NCI-H2227 (cell line): ENCODE results near the gene LCNL1.

Experiments used
- DNase-seq: peaks from one replicate; lab custom pipeline; 2025; ENCODE audit not compliant: unreplicated experiment; lab: John Stamatoyannopoulos, UW

The LCNL1 gene

DNA sequence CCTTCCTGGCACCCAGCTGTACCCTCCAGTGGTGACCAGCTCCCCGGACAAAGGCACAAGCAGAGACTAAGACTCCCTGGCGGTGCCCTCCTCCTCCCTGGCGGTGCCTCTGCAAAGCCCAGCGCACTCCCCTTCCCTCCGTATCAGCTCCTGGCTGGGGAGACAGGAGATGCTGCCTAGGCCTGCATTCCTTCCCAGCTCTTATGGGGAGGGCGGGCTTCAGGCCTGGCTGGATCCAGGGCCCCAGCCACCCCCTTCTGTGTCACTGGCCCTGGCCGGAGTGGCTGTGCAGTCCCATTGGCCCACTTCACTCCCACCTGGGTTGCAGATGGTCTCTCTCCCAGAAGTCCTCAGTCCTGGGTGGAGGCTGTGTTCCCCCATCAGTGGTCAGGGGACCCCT is 24.3 kb upstream of the LCNL1 start:
- DNase-seq: no peak

DNA sequence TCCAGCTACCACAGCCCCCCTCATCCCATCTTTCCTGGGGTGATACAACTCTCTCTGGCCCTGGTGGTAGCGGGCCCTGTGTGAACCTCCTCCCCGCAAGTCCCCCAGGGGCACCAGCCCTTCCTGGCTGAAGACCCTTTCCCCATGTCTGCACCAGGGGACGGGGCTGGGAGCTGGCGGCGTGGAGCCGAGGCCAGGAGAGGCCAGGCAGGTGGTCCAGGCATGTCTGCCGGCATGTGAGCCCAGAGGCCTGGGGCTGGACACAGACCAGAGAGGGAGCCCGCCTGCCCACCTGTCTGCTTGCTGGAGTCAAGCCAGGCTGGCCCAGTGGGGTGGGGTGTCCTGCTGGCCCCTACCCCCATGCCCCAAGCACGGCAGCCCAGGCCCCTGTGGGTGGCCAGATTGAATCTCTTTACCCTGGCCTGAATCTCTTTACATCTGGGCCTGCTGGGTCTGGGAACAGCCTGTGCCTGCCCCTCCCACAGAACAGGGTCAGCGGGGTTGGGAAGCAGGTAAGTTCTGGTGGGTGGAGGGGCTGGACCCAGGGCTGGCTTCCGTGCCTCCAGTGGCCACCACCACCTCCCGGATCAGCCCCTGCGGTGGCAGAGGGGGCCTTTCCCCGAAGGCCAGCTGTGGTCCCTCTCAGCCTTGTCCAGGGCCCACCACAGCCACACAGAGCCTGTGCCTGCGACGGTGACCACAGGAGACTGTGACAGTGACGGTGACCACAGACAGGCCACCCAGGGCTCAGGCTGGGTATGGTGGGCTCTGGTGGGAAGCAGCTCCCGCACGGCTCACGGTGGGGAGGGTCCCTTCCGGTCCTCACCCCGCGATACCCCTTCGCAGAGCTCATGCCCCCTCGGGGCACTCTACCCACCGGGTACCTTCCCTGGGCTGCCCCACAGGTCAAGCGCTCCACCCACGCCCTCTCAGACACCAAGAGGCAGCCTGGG is 23.6 kb upstream of the LCNL1 start:
- DNase-seq: no peak

DNA sequence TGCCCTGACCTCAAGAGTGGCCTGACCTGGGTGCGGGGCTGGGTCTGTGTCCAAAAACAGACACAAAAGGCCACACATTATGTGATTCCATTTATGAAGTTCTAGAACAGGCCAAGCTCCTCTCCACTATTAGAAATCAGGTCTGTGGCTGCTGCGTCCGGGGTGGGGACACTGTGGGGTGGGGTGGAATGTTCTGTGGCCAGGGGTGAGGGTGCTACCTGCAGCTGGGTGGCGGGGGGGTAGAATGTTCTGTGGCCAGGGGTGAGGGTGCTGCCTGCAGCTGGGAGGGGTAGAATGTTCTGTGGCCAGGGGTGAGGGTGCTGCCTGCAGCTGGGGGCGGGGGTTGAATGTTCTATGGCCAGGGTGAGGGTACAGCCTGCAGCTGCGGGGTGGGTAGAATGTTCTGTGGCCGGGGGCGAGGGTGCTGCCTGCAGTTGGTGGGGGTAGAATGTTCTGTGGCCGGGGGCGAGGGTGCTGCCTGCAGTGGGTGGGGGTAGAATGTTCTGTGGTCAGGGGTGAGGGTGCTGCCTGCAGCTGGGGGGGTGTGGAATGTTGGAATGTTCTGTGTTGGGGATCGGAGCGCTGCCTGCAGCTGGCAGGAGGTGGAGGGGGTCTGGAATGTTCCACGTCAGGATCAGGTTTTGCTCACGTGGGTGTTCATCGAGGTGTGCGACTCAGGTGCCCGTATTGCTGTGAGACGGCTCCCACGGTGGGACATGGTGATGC is 22.4 kb upstream of the LCNL1 start:
- no peak for DNase-seq

DNA sequence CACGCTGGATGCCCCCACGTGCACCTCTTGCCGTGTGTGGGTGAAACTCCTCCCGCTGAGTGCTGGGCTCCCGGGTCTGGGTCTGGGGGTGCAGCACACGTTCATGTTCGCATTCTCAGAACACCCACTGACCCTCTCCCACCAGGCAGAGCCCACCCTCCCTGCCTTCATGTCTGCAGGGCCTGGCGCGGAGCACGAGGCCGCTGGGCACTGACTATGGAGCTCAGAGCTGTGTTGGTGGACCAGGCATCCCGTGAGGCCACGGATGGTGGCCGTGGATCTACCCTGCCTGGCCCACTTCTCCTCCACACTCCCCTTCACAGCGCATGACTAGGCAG is 21.9 kb upstream of the LCNL1 start:
- no peak for DNase-seq

DNA sequence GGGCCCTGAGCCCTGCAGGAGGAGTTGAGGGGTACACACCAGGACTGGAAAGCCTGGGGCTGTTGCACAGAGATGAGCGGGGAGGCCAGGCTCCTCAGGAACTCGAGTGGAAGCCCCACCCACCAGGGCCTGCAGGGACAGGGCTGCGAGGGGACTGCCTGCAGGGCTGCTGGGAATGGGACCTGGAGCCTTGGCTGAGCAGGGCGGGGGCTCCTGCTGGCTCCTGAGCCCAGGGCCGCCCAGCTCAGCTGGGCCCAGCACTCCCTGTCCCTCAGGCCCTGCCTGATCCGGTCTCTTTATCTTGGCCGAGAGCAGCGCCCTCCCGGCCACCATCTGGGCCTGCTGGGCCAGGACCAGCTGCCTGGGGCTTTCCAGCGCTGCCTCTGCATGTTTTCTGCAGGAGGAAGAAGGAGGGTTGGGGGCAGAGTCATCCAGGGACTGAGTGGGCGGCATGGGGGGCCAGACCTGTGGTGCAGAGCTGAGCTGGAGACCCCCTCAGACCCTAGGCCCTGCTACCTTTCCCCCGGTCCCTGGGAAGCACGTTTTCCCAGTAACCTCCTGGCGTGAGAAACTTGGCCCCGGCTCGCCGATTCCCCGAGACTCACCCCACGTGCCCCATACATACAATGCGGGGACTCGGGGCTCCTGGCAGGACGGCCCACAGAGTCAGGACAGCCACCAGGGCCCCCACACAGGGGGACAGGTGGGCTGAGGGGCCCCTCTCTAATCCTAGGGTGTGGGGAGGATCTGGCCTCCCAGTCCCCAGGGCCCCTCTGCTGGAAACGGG is 21.3 kb upstream of the LCNL1 start:
- no peak for DNase-seq

DNA sequence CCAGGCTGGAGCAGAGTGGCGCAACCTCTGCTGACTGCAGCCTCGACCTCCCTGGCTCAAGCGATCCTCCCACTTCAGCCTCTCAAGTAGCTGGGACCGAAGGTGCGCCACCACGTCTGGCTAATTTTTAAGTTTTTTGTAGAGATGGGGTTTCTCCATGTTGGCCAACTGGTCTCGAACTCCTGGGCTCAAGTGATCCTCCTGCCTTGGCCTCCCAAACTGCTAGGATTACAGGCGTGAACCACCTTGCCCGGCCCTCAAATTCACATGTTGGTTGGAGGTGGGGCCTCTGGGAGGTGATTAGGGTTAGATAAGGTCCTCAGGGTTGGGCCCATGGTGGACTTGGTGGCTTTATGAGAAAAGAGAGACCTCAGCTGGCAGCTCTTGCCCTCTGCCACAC is 20.6 kb upstream of the LCNL1 start:
- no peak for DNase-seq

DNA sequence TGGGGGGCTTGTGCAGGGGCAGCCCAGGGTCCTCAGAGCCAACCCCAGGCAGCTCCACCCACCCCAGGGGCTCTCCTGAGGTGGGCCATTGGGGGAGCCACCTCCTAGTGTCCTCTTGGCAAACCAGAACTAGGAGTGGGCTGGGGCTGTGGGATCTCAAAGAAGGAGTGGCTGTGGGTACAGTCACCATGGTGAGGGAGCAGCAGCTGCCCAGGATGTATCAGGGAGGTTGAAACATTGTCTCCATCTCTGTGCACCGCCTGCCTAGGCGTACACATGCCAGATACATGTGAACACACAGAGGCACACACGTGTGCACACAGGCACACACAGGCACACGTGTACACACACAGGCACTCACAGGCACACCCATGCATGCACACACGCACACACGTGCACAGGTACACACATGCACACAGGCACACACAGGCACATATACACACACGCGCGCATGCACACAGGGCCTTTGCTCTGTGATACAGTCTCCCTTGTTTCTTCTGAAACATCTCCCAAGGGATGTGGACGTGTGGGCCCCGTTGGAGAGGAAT is 20.0 kb upstream of the LCNL1 start:
- no peak for DNase-seq

DNA sequence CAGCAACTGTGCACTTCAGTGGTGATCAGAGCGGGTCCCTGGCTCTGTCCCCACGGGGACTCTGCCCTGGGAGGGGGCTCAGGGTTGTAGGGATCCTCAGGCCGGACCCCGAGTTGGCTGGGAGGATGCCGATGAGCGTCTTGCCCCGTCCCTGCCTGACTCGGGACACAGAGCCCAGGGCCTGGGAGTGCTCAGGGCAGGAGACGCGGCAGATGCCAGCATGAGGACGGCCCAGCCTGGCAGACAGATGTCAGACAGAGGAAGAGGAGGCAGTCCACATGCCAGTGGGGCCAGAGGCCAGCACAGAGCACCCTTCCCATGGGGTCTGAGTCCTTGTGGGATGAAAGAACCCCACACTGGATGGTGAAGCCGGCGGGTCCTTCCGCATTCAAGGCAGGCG is 19.5 kb upstream of the LCNL1 start:
- no peak for DNase-seq

DNA sequence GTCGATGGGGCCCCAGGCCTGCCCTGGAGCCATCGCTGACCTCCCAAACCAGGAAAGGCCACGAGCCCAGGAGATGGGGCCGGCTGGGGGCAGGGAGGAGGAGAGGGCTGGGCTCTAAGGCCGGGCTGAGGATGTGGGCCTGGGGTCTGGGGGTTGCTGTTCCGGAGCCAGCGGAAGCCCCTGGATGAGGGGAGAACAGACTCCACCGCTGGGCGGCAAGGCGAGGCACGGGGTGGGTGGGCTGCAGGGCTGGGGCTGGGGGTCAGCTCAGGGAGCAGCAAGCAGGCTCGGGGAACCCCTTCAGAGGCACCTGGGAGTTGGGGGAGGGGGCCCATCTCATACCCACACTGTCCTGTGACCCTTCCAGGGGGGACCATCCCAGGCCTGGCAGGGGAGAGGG is 19.0 kb upstream of the LCNL1 start:
- DNase-seq: no peak

DNA sequence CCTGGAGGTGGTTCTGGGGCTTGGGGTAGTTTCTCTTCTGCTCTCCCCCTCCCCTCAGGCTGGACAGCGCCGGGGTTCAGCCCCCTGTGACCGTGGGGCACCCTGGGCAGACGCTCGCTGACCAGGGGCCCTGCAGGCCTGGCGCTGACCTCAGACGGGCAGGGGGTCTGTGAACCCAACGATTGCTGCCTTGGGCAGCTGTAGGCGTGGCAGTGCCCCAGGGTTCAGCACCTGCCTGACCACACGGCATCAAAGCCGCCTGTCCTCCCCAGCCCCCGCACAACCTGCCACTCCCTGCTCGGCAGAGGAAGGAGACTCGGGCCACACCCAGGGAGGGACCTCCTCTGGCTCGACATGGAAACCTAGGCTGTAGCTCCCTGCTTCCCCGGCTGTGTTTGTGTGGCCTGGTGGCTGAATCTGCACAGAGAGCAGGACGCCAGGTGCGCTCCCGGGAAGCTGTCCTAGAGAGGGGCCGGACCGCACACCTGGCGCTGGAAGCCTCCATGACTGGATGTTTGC is 18.6 kb upstream of the LCNL1 start:
- no peak for DNase-seq

DNA sequence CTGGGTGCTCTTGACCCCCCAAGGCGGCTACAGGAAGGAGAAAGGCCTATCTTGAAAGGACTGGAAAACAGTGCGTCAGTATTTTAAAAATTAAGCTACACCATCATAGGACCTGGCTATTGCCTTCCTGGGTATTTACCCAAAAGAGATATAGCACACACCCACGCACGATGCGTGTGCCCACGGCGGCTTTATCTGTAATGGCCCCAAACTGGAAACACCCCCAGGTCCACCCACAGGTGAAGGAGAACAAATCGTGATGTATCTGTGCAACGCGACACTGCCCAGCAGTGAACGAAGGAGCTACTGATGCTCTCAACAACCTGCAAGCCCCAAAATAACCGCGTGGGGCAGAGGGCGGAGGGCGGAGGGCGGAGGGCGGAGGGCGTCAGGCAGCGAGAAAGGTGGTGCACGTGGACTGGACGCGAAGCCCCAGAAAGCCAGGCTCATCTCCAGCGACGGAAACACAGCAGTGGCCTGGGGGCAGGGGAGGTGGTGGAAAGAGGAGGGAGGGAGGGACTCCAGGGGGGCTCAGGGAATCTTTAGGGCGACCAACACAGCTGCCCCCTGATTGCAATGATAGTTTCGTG is 17.9 kb upstream of the LCNL1 start:
- DNase-seq: no peak

DNA sequence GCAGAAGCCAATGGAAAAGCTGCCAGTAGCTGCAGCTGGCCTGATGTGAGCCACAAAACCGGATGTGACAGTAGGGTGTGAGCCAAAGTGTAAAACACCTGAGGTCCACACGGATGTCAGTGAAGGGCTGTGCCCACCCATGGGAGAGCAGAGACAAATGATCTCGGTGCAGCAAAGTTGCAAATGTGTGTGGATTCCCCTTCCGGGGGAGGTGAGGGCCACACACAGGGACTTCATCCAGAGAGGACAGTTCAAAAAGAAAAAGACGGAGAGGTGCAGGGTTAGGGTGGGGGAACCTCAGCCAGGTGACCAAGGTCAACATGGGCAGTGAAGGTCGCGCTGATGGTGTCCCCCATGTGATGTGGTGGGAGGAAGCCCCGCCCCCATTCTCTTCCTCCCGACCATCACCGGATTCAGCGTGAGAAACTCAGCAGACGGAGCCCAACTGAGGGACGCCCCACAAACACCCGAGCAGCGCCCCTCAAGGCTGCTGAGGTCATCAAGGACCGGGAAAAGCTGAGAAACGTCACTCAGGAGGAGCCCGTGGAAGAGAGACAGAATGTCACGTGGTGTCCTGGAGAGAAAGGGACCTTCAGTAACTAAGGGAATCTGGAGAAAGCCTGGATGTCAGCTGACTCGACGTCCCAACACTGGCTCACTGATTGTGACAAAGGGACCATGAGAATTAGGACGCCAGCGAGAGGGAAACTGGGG is 16.9 kb upstream of the LCNL1 start:
- DNase-seq: no peak

DNA sequence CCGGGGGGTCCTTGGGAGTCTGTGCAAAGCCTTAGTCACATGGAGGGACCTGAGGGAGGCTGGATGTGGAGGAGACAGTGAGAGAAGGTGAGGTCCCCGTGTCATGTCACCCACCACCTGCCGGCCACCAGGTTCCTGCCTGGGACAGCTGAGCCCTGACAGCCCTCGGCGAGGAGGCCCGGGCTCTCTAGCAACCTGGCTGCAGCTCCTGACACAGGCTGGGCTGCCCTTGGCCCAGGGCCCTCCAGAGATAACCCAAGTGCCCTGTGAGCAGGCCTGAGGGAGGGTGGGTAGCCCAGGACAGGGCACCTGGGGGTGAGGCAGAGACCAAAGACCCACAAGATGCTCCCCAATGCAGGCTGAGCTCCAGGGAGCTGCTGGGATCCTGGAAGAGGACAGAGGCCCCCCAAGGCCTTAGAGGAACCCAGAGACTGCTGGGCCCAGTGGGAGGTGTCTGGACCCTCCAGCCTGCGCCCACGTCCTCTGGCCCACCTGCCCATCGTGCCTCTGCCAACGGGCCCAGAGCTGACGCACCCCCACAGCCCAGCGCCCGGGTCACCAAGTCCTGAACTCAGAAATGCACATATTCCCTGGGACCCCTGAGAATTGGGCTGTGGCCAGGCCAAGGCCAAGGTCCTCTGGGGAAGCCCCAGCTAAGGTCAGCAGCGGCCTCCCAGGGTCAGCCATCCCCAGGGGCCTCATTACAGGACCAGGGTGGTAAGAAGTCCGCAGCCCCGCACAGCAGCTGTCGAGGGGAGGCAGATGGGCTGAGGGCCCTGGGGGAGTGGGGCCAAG is 14.3 kb upstream of the LCNL1 start:
- DNase-seq: no peak

DNA sequence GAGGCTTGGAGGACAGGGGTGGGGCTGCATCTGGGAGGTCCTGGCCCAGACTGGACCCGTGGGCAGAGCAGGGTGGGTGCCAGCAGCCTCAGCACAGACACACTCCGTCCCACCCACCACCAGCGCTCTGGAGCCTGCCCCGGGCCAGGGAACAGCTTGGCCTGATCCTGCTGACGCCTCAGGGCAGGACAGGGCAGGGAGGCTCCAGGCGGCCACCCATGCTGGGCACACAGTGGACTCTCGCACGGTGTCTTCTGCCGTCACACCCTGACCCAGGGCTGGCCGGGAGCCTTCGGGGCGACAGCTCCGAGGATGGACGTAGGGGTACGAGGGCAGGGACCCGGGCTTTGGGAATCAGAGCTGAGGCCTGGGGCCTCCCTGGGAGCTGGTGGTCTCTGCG is 13.6 kb upstream of the LCNL1 start:
- DNase-seq: no peak

DNA sequence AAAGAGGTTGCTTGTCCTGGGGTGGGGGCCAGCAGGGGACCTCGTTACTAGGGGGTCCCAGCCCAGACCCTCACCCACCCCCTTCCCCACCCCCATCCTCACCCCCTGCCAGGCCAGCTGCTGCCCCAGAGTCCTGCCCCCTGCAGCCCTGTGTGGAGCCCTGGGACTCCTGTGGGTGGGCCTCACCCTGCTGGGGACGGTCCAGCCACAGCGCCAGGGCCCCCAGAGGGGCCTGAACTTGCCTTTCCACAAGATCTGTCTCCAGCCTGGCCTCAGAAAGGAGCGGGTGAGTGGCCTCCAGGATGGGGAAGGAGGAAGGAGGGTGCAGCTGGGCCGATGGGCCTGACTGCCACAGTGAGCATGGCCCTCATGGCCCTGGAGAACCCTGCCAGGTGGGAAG is 13.0 kb upstream of the LCNL1 start:
- DNase-seq: no peak

DNA sequence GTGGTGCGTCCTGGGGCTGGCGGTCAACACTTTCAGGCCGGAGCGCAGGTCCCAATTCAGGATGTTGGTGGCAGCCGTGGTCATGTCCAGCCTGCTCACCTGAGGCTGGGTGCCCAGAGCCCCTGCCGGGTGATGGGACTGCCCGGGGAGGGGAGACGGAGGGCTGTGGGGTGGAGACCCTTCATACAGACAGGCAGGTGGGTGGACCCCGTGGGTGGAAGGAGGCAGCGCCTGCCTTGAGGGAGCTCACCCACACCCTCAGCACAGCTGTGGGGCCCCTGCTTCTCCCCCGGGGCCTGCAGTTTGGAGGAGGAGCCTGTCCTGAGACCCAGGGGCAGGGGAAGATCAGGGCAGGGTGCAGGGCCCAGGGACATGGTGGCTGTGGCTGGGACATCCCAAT is 12.4 kb upstream of the LCNL1 start:
- no peak for DNase-seq

DNA sequence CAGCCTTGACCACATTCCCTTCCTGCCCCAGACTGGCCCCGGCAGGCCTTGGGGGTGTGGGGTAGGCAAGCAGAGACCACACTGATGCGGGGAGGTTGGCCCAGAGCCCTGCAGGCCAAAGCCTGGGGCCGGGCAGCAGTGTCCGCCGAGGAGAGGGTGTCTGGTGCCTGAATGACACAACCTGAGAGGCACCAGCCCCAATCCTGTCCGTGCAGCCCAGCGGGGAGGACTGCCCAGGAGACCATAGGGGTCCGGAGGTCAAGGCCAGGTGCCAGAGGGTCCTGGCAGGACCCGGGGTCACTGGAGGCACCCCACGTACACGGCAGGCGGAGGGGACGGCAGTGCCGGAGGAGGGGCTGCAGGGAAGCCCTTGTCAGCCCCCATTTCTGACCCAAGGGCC is 11.0 kb upstream of the LCNL1 start:
- no peak for DNase-seq

DNA sequence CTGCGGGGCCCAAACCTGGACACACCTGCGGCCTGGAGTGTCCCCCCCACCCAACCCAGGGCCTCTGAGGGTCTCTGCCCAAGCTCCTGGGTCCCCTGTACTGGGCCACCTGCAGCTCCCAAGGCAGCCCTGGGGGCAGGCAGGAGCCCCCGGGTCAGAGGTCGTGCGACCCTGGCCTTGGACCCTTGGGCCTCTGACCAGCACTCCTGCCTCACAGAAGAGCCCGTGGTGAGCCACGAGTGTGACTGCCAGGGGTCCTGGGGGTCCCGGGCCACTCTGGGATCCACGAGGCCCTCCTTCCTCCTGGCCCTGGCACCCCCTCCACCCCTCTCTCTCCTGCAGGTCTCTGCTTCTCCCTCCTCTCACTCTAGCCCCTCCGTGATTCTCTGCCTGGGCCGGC is 10.5 kb upstream of the LCNL1 start:
- no peak for DNase-seq

DNA sequence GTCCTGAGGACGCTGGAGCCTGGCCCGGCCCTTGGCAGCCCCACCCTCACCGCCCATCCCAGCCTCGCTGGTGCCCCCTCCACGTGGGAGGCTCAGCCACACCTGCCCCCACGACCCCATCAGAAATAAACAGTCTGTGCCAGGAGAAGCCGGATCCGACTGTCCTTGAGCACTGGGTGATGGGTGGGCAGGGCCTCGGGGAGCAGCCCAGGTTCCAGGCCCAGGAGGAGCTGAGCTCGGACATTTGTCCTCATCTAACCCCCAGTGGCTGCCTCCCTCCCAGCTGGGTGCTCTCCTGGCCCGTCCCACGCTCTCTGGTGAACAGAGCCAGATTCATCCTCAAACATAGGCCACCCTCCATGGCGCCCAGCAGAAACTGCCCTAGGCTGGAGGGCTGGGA is 10.1 kb upstream of the LCNL1 start:
- DNase-seq: no peak
